DOHH2 (cell line): ENCODE results near the gene KCNJ14.

ENCODE experiments used
- H3F3A ChIP-seq: fragments of 200-600 bp; sonication (generic), shearing (Covaris generic); 2 replicates; pipeline ENCODE4 v1.6.0; 2016; ENCODE audit warnings: antibody characterized with exemption, mild to moderate bottlenecking; ENCODE audit not compliant: control insufficient read depth, insufficient read depth
- H3K27ac ChIP-seq: fragments of 200-600 bp; sonication (generic); 2 replicates; pipeline ENCODE4 v1.5.1; 2014; ENCODE audit warnings: low read depth, mild to moderate bottlenecking, low read length, moderate library complexity
- H3K27me3 ChIP-seq: fragments of 200-600 bp; sonication (generic); 2 replicates; pipeline ENCODE4 v1.6.1; 2014; ENCODE audit warnings: mild to moderate bottlenecking, low read length, mixed read lengths; ENCODE audit not compliant: control insufficient read depth
- H3K36me3 ChIP-seq: fragments of 200-600 bp; sonication (generic); 2 replicates; pipeline ENCODE4 v1.6.1; 2014; ENCODE audit warnings: mild to moderate bottlenecking, low read length, moderate library complexity, mixed read lengths; ENCODE audit not compliant: control insufficient read depth
- H3K4me1 ChIP-seq: fragments of 200-600 bp; sonication (generic); 2 replicates; pipeline ENCODE4 v1.6.1; 2014; ENCODE audit warnings: mild to moderate bottlenecking, low read length, mixed read lengths; ENCODE audit not compliant: control insufficient read depth
- H3K4me2 ChIP-seq: fragments of 200-600 bp; sonication (generic); 2 replicates; pipeline ENCODE4 v1.6.0; 2014; ENCODE audit warnings: mild to moderate bottlenecking, low read length, moderate library complexity
- H3K4me3 ChIP-seq: fragments of 200-600 bp; sonication (generic); 2 replicates; pipeline ENCODE4 v1.5.1; 2014; ENCODE audit warnings: mild to moderate bottlenecking, low read length, mixed read lengths
- H3K79me2 ChIP-seq: fragments of 200-600 bp; sonication (generic); 2 replicates; pipeline ENCODE4 v1.6.1; 2014; ENCODE audit warnings: mild to moderate bottlenecking, low read length, mixed read lengths; ENCODE audit not compliant: control insufficient read depth
- H3K9me2 ChIP-seq: fragments of 200-600 bp; sonication (generic); replicated peaks from 2 replicates; pipeline ENCODE4 v1.6.1; 2014; ENCODE audit warnings: mild to moderate bottlenecking, low read length, mixed read lengths; ENCODE audit not compliant: control insufficient read depth
- H3K9me3 ChIP-seq: fragments of 200-600 bp; sonication (generic); 2 replicates; pipeline ENCODE4 v1.6.1; 2014; ENCODE audit warnings: antibody characterized with exemption, low read length, mixed read lengths; ENCODE audit not compliant: control insufficient read depth, insufficient read depth
- H4K20me1 ChIP-seq: fragments of 200-600 bp; sonication (generic); 2 replicates; pipeline ENCODE4 v1.6.0; 2014; ENCODE audit warnings: low read depth, mild to moderate bottlenecking, antibody characterized with exemption, low read length, moderate library complexity; ENCODE audit not compliant: control insufficient read depth, insufficient read depth
- EZH2phosphoT487 ChIP-seq: fragments of 200-600 bp; sonication (generic); IDR thresholded peaks from 2 replicates; pipeline ENCODE4 v1.6.1; 2017; ENCODE audit warnings: borderline replicate concordance, mild to moderate bottlenecking, antibody characterized with exemption, low read length, moderate library complexity, mixed read lengths
- TF ChIP-seq, protein P1 (sequence below): fragments of 200-600 bp; sonication (generic); IDR thresholded peaks from one replicate; pipeline ENCODE4 v1.5.1; 2014; ENCODE audit warnings: antibody characterized with exemption, mild to moderate bottlenecking, low read depth, low read length; ENCODE audit not compliant: poor library complexity, severe bottlenecking

Gene KCNJ14

DNA sequence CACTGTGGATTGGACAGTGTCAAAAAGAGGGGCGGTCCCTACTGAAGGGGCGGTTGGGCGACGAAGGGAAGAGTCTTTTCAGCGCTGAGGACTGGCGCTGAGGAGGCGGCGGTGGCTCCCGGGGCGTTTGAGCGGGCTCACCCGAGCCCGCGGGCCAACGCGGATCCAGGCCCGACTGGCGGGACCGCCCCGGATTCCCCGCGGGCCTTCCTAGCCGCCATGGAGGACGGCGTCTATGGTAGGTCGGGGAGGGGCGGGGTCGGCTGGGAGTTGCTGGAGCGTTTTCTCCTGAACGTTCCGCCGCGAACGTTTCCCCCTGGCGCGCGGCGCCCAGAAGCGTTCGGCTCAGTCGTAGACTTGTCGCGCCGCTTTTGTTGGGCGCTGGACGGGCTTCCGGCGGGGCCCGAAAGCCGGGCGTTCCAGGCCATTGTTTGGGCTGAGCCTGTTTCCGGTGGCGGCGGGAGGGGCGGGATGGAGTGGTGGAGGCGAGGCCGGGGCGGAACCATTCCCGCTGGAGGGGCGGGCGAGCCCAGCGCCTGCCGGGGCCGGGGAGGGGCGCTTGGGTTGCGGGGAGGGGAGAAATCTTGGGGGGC, 14.0 kb downstream of the KCNJ14 start, which contains the start of gene CYTH2:
CYTH2 (plus strand) TSS at position 81 of the 593 bp plus-strand sequence; CDS start at position 220, 139 bp downstream.
- Histone ChIP-seq H3K4me2 (peak within 1 kb of the TSS; percentile 88), H3K4me3 (peak within 1 kb of the TSS; percentile 80), H3F3A (0 out of 2 replicates have a peak, but pooled peaks cover 5% of the 10 kb centered on the region), H3K9me3 (no peaks in the 10 kb centered on the region), H4K20me1 (peaks cover 11% of the 10 kb centered on the region), H3K79me2 (peaks cover 13% of the 10 kb centered on the region), H3K4me1 (peaks cover 19% of the 10 kb centered on the region), H3K9me2 (no peaks in the 10 kb centered on the region), H3K36me3 (peaks cover 42% of the 10 kb centered on the region), H3K27me3 (no peaks in the 10 kb centered on the region), H3K27ac (peak within 1 kb of the TSS; percentile 82)
- no peak for TF ChIP-seq EZH2phosphoT487
- TF ChIP-seq, protein P1, sequence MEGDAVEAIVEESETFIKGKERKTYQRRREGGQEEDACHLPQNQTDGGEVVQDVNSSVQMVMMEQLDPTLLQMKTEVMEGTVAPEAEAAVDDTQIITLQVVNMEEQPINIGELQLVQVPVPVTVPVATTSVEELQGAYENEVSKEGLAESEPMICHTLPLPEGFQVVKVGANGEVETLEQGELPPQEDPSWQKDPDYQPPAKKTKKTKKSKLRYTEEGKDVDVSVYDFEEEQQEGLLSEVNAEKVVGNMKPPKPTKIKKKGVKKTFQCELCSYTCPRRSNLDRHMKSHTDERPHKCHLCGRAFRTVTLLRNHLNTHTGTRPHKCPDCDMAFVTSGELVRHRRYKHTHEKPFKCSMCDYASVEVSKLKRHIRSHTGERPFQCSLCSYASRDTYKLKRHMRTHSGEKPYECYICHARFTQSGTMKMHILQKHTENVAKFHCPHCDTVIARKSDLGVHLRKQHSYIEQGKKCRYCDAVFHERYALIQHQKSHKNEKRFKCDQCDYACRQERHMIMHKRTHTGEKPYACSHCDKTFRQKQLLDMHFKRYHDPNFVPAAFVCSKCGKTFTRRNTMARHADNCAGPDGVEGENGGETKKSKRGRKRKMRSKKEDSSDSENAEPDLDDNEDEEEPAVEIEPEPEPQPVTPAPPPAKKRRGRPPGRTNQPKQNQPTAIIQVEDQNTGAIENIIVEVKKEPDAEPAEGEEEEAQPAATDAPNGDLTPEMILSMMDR, result no peak

DNA sequence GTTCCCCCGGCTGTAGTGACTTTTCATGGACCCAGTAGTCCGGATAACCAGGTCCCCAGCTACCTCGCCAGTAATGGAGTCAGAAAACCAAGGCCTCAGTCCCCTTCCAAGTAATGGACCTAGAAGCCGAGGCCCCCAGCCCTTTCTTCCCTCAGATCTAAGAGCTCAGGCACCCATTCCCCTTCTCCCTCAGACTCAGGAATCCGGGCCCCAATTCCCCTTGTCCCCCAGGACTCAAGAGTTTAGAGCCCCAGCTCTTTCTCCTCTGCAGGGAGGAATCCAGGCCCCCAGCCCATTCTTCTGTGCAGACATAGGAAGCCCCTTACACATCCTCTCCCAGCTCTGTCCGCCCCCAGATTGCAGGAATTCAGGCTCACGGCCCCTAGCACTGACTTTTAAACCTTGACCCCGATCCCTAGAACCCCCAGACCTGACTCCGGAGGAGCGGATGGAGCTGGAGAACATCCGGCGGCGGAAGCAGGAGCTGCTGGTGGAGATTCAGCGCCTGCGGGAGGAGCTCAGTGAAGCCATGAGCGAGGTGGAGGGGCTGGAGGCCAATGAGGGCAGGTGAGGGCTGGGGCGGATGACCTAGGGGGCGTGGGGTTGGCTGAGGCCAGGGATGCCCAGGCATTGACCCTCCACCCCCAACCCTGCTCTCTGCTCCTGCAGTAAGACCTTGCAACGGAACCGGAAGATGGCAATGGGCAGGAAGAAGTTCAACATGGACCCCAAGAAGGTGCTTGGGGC, 14.7 kb downstream of the KCNJ14 start:
- Histone ChIP-seq H4K20me1 (peaks cover 11% of the 10 kb centered on the region), H3K9me3 (no peaks in the 10 kb centered on the region), H3K27ac (peak overlapping the region; percentile 82), H3K9me2 (no peaks in the 10 kb centered on the region), H3F3A (0 out of 2 replicates have a peak, but pooled peaks cover 5% of the 10 kb centered on the region), H3K4me3 (peak overlapping the region; percentile 80), H3K79me2 (peaks cover 13% of the 10 kb centered on the region), H3K27me3 (no peaks in the 10 kb centered on the region), H3K4me2 (peak overlapping the region; percentile 88), H3K36me3 (peaks cover 50% of the 10 kb centered on the region), H3K4me1 (peaks cover 19% of the 10 kb centered on the region)
- TF ChIP-seq EZH2phosphoT487, result no peak
- TF ChIP-seq, protein P1, result no peak

DNA sequence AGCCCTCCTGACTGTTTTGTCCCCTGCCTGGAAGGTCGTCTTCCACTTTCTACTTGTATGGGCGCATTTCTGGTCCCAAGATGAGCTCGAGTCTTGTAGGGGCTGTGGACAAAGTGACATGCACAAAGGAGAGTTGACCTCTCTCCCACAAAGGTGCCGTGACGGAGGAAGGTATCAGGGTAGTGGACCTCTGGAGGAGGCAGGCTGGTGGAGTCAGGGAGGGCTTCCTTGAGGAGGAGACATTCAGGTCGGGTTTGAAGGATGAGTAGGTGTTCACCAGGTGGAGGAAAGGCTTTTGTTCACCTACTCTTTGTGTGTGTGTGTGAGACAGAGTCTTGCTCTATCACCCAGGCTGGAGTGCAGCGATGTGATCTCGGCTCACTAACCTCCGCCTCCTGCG, 15.5 kb downstream of the KCNJ14 start:
- Histone ChIP-seq H3K4me1 (peaks cover 19% of the 10 kb centered on the region), H3K79me2 (peaks cover 13% of the 10 kb centered on the region), H3K36me3 (peaks cover 57% of the 10 kb centered on the region), H3K27ac (no peak overlapping the region), H3K9me3 (no peaks in the 10 kb centered on the region), H4K20me1 (peaks cover 11% of the 10 kb centered on the region), H3K4me2 (0 out of 2 replicates have a peak overlapping the region, but pooled peaks have one; percentile 88), H3K27me3 (no peaks in the 10 kb centered on the region), H3K9me2 (no peaks in the 10 kb centered on the region), H3F3A (no peaks in the 10 kb centered on the region), H3K4me3 (no peak overlapping the region)
- TF ChIP-seq, protein P1, result no peak
- no peak for TF ChIP-seq EZH2phosphoT487
